Stimulated activated CD8-positive, alpha-beta memory T cell treated with anti-CD3 and anti-CD28 coated beads, Interleukin-4, amount 100 ng/mL, for 48 hours (primary cell): Measurements from ENCODE around the gene TSPAN15.
A peak's percentile ranks its signal among the peaks of the same experiment; 100 is the strongest.
"Not testable (repeated sequence)": the region's sequence is repeated elsewhere in the genome, so short reads cannot be mapped to it uniquely, and the experiment has no call there.

Experiments
- DNase-seq: peaks from one replicate; pipeline ENCODE4 v3.0.0-alpha.2; 2020

TSPAN15 gene

DNA sequence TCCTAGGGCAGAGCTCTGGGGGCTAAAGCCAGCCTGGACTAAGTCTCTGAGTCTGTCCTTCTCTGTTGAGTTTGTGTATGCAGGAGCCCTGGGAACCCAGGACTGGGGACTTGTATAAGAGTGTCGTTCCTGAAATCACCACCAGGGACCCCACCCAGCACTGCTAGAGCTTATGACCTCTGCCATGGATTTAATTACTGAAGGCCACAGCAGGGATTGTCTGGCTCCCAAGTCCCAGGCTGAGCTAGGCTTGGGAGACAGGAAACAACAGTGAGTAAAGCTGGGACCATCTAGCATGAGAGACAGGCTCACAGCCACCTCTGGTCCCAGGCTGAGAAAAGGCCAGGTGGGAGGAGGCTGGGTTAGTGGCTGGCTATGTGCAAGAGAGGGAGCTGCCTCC, 1.4 kb upstream of the TSPAN15 start:
- peak; percentile 67 for DNase-seq

DNA sequence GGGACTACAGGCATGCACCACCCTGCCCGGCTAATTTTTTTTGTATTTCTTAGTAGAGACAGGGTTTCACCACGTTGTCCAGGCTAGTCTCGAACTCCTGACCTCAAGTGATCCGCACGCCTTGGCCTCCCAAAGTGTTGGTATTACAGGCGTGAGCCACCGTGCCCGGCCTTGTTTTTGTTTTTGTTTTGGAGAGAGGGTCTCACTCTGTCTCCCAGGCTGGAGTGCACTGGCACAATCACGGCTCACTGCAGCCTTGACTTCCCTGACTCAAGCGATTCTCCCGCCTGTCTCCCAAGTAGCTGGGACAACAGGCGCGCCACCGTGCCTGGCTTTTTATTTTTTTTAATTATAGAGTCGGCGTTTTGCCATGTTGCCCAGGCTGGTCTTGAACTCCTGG, 870 bp upstream of the TSPAN15 start:
- DNase-seq, result not testable (repeated sequence)

DNA sequence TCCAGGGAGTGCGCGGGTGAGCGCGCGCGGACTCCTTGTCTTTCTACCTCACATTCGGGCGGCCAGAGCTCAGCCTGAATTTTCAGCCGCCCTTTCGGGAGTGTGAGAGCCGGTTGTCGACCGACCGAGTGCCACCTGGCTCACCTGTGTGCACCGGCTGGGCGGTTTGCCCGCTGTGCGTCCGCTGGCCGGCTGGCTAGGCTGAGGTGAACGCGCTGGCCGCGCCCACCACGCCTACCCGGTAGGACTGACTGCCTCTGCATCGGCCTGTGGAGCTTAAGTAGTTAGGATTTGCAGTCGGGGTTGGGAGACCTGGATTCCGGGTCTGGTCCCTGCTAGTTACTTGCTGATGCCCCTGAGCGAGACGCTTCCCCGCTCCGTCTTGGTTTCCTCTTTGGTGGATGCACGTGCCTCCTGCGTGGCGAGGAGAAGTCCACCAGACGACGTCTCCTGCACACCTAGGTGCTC, 553 bp downstream of the TSPAN15 start:
- no peak for DNase-seq

DNA sequence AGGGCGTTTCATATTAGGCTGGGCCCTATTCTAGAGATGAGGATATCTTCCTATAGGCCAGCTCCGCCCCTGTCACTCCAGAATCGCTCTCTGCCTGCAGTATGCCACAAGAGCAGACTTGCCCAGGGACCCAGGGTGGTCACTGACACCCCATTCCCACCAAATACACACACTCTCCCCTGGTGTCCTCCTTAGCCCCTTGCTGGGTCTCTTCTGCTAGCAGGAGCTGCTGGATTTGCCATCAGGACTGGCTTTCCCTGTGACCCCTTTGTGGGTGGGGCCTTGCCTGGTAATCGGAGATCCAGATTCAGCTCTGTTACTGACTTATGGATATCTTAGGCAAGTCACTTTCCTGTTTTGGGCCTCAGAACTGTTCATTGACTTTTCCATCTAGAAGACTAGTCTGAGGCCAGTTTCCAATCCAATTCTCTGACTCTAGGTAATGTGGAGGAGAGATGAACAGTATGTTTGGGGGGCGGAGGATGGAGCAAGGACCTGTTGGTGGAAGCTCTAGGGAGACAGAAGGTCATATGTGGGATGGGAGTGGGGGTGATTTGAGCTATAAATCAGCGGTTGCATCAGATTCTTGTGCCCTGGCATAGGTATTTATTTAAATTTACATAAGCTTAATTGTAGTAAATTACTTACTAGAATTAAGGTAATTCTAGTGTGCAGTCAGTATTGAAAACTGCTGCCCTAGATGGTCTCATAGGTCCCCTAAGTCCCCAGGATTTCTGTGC, 1.6 kb downstream of the TSPAN15 start:
- DNase-seq, result no peak

DNA sequence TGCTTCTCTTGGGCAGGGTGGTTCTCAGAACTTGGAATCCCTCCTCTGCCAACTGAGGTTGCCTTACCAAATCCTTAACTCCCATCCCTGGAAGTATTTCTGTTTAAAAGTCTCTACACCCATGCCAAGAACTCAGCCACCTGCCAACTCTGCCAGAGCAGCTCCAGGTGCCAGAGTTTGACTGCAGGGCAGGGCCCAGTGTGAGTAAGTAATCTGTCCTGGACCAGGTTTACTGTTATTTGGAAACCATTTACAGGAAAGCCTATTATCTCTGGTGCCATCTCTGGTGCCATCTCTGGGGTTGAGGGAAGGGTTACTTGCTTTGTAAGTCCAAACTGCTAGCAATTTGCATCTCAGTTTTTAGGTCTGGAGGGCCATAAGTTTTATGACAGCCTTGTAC, 2.5 kb downstream of the TSPAN15 start:
- DNase-seq, result no peak

DNA sequence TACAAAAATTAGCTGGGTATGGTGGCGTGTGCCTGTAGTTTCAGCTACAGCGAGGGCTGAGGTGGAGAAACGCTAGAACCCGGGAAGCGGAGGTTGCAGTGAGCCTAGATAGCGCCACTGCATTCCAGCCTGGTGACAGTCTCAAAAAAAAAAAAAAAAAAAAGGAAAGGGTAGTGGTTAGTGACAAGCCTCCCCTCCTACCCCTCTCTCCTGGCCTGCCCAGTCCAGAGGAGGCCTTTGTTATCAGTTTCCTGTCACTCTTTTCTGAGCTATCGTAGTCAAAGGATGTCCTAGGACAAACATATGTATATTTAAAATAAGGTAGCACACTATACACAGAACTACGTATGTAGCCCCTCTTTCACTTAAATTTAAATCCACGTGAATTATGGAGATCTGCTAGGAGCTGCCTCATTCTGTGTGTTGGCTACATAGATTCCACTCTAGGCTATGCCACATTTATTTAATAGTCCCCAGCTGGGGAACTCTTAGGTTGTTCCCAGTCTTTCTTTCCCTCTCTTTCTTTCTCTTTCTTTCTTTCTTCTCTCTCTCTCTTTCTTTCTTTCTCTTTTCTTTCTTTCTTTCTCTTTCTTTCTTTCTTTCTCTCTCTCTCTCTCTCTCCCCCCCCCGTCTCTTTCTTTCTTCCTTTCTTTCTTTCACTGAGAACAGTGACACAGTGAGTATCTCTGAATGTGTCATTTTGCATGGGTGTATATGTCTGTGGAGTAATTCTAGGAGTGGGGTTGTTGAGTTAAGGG, 3.9 kb downstream of the TSPAN15 start:
- no peak for DNase-seq

DNA sequence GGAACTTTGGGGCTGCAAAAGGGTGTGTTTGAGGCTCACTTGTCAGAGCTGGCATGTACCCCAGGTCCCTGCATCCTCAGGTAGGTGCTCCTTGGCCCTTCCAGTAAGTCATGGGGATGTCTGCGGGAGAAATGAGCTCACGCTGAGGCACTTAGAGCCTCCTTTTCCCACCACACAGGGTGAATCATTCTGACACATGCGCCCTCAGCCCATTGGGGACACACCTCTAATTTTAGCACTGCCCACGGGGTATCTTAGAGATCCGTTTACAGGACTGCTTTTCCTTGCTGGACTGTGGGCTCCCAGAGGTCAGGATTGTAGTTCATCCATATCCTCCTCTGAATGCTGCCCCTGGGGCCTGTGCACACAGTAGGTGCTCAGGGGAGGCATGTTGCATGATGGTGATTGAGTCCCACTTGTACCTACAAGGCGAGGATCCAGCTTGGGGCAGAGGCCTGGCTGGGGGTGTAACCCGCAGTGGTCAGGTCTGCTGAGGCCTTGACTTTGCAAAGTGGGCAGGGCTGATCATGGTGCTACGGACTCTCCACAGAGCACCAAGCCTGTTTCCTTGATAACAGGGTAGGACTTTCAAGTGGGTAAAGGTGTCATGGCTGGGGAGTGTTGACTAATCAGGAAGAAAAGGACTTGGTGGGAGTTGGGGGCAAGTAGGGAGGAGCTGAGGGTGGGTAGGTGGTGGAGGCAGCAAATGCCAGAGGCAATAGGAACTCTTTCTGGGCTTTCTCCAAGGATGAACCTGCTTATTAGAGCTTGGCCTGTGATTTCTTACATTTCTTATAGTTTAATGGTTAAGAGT, 5.8 kb downstream of the TSPAN15 start:
- peak; percentile 30 for DNase-seq

DNA sequence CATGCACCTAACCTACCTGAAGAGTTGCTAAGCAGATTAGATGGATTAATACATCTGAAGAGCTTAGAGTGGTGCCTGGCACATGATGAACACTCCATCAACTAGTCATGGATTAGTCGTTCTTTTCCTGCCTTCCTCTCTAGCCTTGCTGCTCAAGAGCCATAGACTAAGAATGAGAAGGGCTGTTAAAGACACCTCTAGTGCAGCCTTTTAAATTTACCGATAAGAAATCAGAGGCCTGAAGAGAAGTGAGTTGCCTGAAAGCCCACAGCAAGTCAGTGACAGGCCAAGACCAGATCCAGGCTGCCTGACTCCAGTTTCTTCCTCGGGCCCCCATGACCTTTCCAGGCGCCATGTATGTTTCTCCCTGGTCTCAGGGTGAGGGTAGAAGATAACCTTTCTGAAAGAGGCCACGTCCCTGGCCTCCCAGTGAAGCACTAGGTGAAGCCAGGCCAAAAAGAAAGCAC, 6.5 kb downstream of the TSPAN15 start:
- DNase-seq, result no peak

DNA sequence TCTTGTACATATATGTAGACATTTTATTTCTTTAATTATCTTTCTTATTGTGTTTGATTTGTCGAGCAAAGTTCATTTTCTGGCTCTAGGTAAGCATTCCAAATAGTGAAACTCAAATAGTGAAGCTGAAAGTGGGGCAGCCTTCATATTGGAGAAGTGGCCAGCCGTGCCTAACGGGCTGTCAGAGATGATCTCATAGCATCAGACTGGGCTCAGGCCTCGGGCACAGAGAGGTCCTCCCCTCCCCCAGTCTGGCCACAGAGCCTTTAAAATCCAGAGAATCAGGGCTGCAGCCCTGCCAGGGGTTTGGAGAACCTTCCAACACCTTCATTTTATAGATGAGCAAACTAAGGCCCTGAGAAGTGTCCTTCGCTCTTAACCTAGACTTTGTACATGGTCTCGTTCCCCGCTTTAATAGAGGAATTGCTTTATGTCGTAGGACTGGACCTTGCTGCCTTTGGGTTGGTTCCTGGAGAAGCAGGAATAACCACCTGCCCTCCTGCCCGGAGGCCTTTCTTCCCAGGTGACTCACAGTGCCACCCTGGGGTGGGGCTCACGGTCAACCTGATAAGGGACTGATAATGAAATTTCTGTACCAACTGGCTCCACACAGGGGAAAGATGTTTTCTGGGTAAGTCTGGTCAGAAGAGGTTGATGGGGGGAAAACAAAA, 7.3 kb downstream of the TSPAN15 start:
- DNase-seq, result no peak

DNA sequence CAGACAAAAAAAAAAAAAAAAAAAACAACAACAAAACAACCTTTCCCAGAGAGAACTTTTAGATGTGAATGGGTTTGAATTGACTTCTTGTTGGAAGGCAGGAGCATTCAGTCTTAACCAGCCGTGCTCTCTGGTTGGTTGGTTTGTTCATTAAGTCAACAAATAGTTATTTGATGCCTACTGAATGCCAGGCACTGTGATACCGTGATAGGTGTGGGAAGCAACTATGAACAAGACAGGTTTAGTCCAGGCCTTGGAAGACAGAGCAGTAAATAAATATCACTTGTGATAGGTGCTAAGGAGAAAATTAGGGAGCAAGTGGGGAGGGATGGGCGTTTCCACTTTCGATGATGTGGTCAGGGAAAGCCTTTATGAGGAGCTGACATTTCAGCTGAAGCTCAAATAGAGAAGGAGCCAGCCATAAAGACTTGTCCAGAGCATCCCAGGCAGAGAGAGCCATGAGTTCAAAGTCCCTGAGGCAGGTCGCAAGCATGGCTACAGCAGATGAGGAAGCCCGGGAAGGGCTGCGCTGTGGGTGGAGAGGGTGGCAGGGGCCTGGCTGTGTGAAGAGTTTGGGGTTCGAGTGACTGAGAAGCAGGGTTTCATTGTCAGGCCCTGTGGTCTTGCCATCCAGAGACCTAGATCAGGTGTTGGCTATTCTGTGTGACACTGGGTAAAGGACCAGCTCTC, 8.0 kb downstream of the TSPAN15 start:
- DNase-seq, result no peak

DNA sequence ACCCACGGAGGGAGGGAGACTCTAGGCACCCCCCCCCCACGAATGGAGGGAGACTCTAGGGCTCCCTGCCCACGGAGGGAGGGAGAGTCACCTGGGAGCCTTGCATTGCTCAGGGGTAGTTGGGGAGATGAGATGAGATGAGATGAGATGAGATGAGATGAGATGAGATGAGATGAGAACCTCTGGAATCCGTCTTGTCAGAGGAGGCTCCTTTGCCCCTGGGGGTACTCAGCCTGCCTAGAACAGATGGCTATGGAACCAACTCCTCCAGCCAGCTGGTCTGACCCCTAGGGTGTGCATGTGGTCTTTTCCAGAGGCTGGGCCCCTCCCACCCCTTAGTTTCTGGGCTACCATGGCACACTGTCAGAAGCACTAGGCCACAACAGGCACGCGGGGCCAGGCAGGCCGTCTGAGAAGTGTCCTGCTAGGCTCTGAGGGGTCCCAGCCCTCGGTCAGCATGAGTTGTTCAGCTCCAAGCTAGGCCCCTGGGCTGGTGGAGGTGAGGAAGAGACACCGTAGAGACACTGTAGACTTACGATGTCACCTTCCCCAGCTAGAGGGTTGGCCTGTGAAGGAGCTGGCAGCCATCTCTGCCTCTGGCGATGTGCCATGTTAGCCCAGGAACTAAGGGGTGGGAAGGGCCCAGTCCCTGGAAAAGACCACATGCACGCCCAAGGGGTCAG, 8.8 kb downstream of the TSPAN15 start:
- no peak for DNase-seq

DNA sequence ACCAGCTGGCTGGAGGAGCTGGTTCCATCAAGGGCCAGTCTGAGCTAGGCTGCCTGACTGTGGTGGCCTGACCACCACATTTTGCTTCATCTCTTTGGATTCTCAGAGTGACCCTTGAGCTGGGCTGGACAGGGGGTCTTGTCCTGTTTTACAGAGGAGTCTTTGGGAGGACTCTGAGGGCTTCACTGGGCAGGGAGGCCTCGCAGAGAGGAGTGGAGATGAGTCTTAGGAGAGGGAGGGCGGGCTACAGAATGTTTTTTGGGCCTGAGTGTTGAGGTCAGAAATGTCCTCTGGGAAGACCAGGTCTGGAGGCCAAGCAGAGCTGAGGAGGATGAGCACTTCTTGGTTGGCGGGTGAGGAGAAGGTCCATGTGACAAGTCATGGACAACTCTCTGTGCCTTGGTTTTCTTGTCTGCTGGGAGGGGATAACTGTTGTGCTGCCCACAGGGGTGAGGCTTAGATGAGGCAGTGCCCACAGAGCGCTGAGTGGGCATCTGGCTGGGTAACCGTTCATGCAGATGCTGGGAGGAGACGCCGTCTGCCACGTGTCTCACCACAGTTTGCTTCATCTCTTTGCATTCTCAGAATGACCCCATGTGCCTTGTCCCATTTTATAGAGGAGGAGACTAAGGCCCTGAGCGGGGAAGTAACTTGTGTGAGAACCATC, 9.4 kb downstream of the TSPAN15 start:
- no peak for DNase-seq

DNA sequence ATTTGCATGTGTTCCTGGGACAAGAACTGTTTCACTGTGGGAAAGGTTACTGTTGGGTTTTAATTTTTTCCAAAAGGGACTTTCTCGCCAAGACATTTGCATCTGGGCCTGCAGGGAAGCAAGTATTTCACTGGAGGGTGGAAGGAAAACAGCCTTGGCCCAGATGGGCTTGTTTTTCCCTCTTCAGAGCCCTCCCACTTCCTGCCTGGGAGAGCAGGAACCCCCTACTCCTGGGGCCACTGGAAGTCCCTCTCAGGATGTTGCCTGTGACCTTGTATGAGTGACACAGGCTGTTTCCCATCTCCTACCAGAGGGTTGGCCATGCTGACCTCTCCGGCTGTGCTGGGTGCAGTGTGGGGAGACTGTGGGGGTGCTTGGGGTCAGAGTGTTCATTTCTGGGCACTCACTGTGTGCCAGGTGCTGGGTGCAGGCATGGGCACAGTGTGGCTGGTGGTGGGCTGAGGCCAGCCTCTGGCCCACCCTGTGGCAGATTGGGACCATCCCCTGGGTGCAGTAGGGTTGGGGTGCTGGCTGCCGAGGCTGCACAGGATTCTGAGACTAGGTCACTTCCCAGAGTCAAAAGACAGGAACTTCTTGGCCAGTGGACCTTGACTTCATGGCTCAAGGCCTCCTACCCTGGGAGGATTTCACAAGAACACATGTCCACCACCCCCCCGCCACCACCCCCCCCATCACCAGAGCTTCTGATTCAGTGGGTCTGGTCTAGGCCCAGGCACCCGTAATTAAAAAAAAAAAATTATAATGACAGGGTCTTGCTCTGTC, 10.2 kb downstream of the TSPAN15 start:
- DNase-seq, result no peak

DNA sequence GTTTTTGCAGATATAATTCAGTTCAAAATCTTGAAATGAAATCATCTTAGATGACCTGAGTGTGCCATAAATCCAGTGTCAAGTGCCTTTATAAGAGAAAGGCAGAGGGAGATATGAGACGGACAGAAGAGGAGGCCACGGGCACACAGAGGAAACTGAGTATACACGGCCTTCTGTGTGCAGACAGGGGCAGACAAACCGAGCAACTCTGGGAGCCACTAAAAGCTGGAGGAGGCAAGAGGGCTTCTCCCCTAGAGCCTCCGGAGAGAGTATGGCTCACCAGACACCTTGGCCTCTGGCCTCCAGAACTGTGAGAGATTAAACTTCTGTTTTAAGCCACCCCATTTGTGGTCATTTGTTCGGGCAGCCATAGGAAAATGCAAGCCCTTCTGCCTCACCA, 12.6 kb downstream of the TSPAN15 start:
- DNase-seq, result no peak

DNA sequence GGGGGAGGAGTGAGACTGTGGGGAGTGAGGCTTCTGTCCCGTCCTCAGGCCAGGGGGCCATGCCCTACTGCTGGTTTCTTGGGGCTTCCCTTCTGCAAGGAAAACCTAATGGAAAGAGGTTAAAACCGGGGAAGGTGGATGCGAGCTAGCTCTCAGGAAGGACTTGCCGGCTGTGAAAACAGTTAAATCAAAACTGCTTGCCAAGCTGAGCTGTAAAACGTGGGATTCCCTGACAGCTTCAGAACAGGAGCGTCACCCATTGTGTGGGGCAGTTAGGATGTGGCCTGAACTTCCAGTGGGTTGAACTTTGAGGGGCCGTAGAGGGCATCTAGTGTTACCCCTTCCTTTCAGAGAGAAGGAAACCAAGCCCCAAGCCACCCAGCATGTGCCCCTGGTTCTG, 13.1 kb downstream of the TSPAN15 start:
- no peak for DNase-seq

DNA sequence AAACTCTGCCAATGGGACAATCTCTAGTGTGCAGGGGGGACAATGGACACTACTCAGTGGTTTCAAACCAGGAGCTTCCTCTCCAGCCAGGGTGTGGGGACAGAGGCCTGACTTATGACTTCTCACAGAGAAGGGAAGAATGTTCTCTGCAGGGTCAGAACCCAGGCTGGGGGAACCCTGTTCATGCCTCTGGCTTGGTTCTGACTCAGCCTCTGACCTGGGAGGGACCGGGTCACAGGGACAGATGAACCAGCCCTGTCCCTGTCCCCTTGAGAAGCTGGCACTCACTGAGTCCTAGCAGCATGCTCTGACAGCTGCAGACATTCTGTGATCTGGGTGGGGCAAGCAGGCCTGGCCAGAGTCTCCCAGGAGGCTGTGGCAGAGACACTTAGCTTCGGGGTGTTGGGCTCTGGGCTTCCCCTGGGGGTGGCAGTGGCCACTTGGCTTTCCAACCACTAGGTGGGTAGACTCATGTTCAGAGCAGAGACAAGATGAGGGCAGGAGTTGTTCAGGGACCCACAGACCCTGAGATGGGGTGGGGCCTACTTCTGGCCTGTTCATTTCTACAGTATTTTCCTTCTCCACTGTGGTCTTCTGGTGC, 13.6 kb downstream of the TSPAN15 start:
- DNase-seq, result no peak

DNA sequence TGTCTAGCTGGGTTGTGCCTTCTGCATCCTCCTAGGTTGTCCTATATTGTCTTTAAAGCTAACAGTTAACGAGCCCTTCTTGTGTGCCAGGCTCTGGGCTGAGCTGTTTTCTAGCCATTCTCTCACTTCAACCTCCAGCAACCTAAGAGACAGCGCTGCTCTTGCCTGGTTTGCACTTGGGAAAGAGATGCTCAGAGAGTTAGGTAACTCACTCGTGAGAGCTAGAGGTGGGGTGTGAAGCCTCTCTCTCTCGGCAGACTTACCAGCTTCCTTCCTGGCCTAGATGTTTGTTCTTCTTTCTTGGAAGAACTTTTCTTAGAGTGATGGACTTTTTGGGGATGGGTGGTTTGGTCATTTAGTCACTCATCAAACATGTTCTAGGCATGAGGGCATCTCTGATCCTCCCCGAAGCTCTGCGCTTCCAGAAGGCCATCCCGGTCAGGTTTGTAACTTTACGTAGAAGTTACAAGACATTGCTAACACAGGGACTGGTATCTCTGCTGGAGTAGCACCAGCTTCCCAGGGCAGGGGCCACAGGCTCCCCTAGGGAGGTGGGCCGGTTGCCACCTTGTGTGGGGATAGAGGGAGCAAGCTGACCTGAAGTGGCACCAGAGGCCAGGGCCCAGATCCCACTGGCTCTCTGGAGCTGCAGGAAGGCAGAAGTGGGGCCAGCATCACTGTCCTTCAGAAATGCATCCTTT, 14.3 kb downstream of the TSPAN15 start:
- no peak for DNase-seq

DNA sequence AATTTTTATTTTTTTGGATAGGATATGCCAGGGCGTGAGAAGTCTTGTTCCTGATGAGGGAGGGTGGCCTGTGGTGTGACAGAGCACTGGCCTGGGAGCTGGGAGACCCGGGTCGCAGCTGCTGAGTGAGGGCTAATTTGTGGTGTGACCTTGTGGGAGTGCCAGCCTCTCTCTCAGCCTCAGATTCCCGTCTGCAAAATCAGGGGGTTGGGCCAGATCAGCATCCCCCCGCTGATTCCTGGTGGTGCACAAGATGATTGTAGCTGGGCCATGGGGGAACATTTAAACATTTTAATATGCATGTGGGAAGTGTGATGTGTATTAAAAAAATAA, 14.9 kb downstream of the TSPAN15 start:
- no peak for DNase-seq

DNA sequence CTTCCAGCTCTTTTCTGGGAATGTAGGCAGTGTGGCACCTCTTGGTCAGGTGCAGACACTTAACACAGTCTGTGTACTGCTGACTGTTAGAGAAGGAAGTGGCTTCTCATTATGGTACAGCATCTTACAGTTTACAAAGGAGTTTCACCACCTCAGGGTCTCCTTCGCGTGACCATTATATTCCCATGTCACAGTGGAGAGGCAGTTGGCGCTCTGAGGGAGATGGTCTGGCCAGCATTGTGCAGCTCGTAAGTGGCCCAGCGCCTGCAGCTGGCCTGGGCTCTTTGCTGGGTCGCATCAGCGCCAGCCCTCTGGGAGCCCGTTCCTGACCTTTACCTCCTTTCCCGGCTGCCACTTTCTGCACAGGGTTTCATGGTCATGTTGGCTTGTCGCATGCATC, 15.4 kb downstream of the TSPAN15 start:
- DNase-seq, result no peak
